Activated CD8-positive, alpha-beta T cell treated with anti-CD3 and anti-CD28 coated beads for 36 hours (primary cell): ENCODE data around the gene MAL. TPM values are rescaled to one million over a fixed set of nuclear protein-coding genes. Genes with fewer than 3 reads are reported as not detected.

Source experiments
- ATAC-seq: fragments of 200-7000 bp; cut with Tn5 transposase; one replicate; pipeline ENCODE4 v1.10.0; 2021; ENCODE audit warnings: mild to moderate bottlenecking, moderate library complexity
- CTCF ChIA-PET: fragments of 350-600 bp; sonication (Branson Sonifier 250); formaldehyde crosslinking; loops from one replicate; lab custom pipeline; 2021; ENCODE audit warnings: antibody characterized with exemption; lab: Charles Lee
- POLR2A ChIA-PET: fragments of 350-600 bp; sonication (Branson Sonifier 250); formaldehyde crosslinking; loops from one replicate; lab custom pipeline; 2021; ENCODE audit warnings: antibody characterized with exemption; lab: Charles Lee
- DNase-seq: peaks from one replicate; pipeline ENCODE4 v3.0.0-alpha.2; 2020
- H3K27ac Mint-ChIP-seq: one replicate; pipeline ENCODE4 v1.8.0; 2021; ENCODE audit warnings: mild to moderate bottlenecking, mixed read lengths
- H3K27me3 Mint-ChIP-seq: one replicate; pipeline ENCODE4 v1.8.0; 2021; ENCODE audit warnings: mixed read lengths
- H3K36me3 Mint-ChIP-seq: one replicate; pipeline ENCODE4 v1.8.0; 2021; ENCODE audit warnings: low read depth, mixed read lengths
- H3K4me1 Mint-ChIP-seq: one replicate; pipeline ENCODE4 v1.8.0; 2021; ENCODE audit warnings: low read depth, mixed read lengths
- H3K4me3 Mint-ChIP-seq: one replicate; pipeline ENCODE4 v1.8.0; 2021; ENCODE audit warnings: mild to moderate bottlenecking, moderate library complexity, mixed read lengths
- H3K9me3 Mint-ChIP-seq: one replicate; pipeline ENCODE4 v1.8.0; 2021; ENCODE audit warnings: mixed read lengths
- CTCF ChIP-seq: fragments of 200-600 bp; IDR thresholded peaks from one replicate; pipeline ENCODE4 v1.8.0; 2022; ENCODE audit warnings: antibody characterized with exemption, mild to moderate bottlenecking
- intact Hi-C: fragments of 100-400 bp; cut with micrococcal nuclease; formaldehyde crosslinking; loops from one replicate; pipeline ENCODE4 v1.10.0; 2022
- total RNA-seq, 2 experiments: library from RNA; stranded (reverse); gene quantifications; one replicate each; pipeline ENCODE4 v1.2.3, GENCODE V29; 2021

Gene MAL
- total RNA-seq, 2 experiments from 2014 or later: 54.0 to 59.2 TPM

- intact Hi-C loops: loop anchor here (10.0 kb wide), 1 partner anchor 93 kb away; the partner anchor contains the start of gene ZNF2
- POLR2A ChIA-PET: interaction anchor here (0.6 kb wide), 1 partner anchor 46 kb away, joined by 3 read pairs; no protein-coding TSS in a partner anchor
These were observed 46.3 kb downstream of the MAL start for GRCh38 chr2:95071856-95072255.

GRCh38 chr2:95072424-95072823, 46.9 kb downstream of the MAL start:
- no peaks in the 10 kb centered on the region for H3K27me3 Mint-ChIP-seq
- H3K9me3 Mint-ChIP-seq: no peaks in the 10 kb centered on the region
- no peak for ATAC-seq
- H3K4me3 Mint-ChIP-seq: no peak overlapping the region
- DNase-seq: no peak
- ChIA-PET CTCF (interaction anchor here (0.7 to 8.9 kb wide), 5 partner anchors 8 to 49 kb away, joined by 3 to 375 read pairs (median 6); partner anchors contain the start of gene MAL), POLR2A (interaction anchor here (5.9 to 8.7 kb wide), 2 partner anchors 9 to 48 kb away, joined by 37 to 104 read pairs; partner anchors contain the start of gene MAL)
- no peak for TF ChIP-seq CTCF
- peak overlapping the region; percentile 32 for H3K27ac Mint-ChIP-seq
- peaks cover 14% of the 10 kb centered on the region for H3K36me3 Mint-ChIP-seq
- H3K4me1 Mint-ChIP-seq: peaks cover 42% of the 10 kb centered on the region
- intact Hi-C loops: loop anchor here (10.0 kb wide), 1 partner anchor 92 kb away; the partner anchor contains the start of gene ZNF2

More at GRCh38 chr2:95071856-95072255, 46.3 kb downstream of the MAL start:
- peaks cover 14% of the 10 kb centered on the region for H3K36me3 Mint-ChIP-seq
- no peaks in the 10 kb centered on the region for H3K9me3 Mint-ChIP-seq
- peaks cover 39% of the 10 kb centered on the region for H3K4me1 Mint-ChIP-seq
- no peaks in the 10 kb centered on the region for H3K27me3 Mint-ChIP-seq
- TF ChIP-seq CTCF: no peak
- no peak overlapping the region for H3K27ac Mint-ChIP-seq
- no peak overlapping the region for H3K4me3 Mint-ChIP-seq
- DNase-seq: no peak
- no peak for ATAC-seq
- CTCF ChIA-PET: interaction anchor here (0.9 to 1.5 kb wide), 3 partner anchors 8 to 49 kb away, joined by 3 read pairs; no protein-coding TSS in a partner anchor

DNA sequence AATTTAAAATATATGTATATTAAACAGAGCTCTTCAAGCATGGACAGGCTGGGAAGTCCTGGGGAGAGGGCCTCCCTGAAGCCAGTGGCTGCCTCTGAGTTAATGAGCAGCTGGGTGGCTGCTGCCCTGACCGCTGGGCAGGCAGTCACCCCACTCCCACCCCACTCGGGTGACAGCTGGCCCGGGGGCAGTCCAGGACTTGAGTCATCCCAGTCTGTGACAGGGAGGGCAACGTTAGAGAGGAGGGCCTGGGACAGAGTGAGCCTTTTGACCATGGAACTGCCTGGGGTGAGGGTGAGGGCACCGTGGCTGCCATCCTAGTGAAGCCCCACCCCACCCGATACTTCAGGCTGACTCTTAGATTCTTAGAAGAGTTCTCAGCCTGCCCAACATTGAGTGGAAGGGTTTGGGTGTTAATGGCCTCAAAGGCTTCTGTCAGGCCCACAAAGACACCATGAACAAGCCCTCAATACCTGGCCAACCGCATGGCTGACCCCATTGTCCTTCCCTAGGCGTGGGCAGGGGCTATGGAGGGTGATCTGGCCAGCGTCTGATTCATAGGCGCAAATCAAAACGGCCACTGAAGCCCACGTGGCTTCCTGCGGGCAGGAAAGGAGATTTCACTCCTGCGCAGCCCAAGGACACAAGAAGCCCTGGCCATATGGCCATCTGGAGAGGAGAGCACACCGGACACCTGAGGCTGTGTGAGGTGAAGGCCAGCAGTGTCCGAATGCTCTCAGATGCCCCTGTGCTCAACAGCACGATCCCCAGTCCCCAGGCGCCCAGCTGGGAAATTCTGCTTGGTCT, 48.6 kb downstream of the MAL start:
- Mint-ChIP-seq H3K27me3 (no peaks in the 10 kb centered on the region), H3K27ac (peak overlapping the region; percentile 93), H3K4me1 (peaks cover 58% of the 10 kb centered on the region), H3K36me3 (peaks cover 14% of the 10 kb centered on the region), H3K9me3 (no peaks in the 10 kb centered on the region), H3K4me3 (peak overlapping the region; percentile 80)
- CTCF ChIA-PET: interaction anchor here (0.8 to 11.1 kb wide), 12 partner anchors 10 to 91 kb away, joined by 3 to 375 read pairs (median 8); partner anchors contain the start of genes MAL and MRPS5
- no peak for TF ChIP-seq CTCF
- ATAC-seq (peak; percentile 21), DNase-seq (peak; percentile 67)
- intact Hi-C loops: loop anchor here (10.0 kb wide), 1 partner anchor 91 kb away; the partner anchor contains the start of gene ZNF2
- POLR2A ChIA-PET: interaction anchor here (0.6 to 8.7 kb wide), 9 partner anchors 11 to 81 kb away, joined by 3 to 104 read pairs (median 4); partner anchors contain the start of gene MAL

GRCh38 chr2:95074663-95075439, 49.3 kb downstream of the MAL start:
- Mint-ChIP-seq H3K27ac (peak overlapping the region; percentile 93), H3K9me3 (no peaks in the 10 kb centered on the region), H3K36me3 (peaks cover 14% of the 10 kb centered on the region), H3K4me1 (peaks cover 63% of the 10 kb centered on the region), H3K27me3 (no peaks in the 10 kb centered on the region), H3K4me3 (peak overlapping the region; percentile 80)
- peak; percentile 90 for DNase-seq
- intact Hi-C loops: loop anchor here (5.0 to 10.0 kb wide), 2 partner anchors 42 to 90 kb away; partner anchors contain the start of gene ZNF2
- CTCF ChIA-PET: interaction anchor here (0.8 to 11.1 kb wide), 9 partner anchors 10 to 90 kb away, joined by 3 to 375 read pairs (median 23); partner anchors contain the start of genes MAL and MRPS5
- POLR2A ChIA-PET: interaction anchor here (0.6 to 8.7 kb wide), 11 partner anchors 12 to 91 kb away, joined by 3 to 104 read pairs (median 4); partner anchors contain the start of genes MAL and ZNF2
- TF ChIP-seq CTCF: no peak
- ATAC-seq: peak; percentile 57
